GM23338 (cell line): ENCODE data around the gene CEACAM19. TPM values are rescaled to one million over a fixed set of nuclear protein-coding genes. Genes with fewer than 3 reads are reported as not detected.

Experiments
- ATAC-seq: fragments of 200-7000 bp; cut with Tn5 transposase; 3 replicates; pipeline ENCODE4 v1.9.1; 2020
- DNase-seq: peaks from one replicate; pipeline ENCODE4 v3.0.0-alpha.2; 2015; ENCODE audit warnings: low spot score
- H2AFZ ChIP-seq: fragments of 200-600 bp; sonication (generic); 2 replicates; pipeline ENCODE4 v1.8.0; 2016; ENCODE audit warnings: antibody characterized with exemption, mild to moderate bottlenecking, moderate library complexity
- H3F3A ChIP-seq: fragments of 200-600 bp; sonication (generic); replicated peaks from 2 replicates; pipeline ENCODE4 v1.8.0; 2017; ENCODE audit warnings: antibody characterized with exemption, mixed run types, low read depth
- H3K27ac ChIP-seq: fragments of 200-600 bp; sonication (generic); 2 replicates; pipeline ENCODE4 v1.6.1; 2016; ENCODE audit warnings: low read depth
- H3K27me3 ChIP-seq: fragments of 200-600 bp; sonication (generic); 2 replicates; pipeline ENCODE4 v1.8.0; 2016; ENCODE audit warnings: mild to moderate bottlenecking, mixed run types, moderate library complexity; ENCODE audit not compliant: insufficient read depth
- H3K36me3 ChIP-seq: fragments of 200-600 bp; sonication (generic); 2 replicates; pipeline ENCODE4 v1.8.0; 2016; ENCODE audit warnings: mild to moderate bottlenecking; ENCODE audit not compliant: insufficient read depth
- H3K4me1 ChIP-seq: fragments of 200-600 bp; sonication (generic); 2 replicates; pipeline ENCODE4 v1.8.0; 2016; ENCODE audit warnings: mild to moderate bottlenecking, moderate library complexity; ENCODE audit not compliant: insufficient read depth
- H3K4me2 ChIP-seq: fragments of 200-600 bp; sonication (generic); 2 replicates; pipeline ENCODE4 v1.7.1; 2017; ENCODE audit warnings: mixed run types
- H3K4me3 ChIP-seq: fragments of 200-600 bp; sonication (generic); 2 replicates; pipeline ENCODE4 v1.6.1; 2016; ENCODE audit warnings: mixed run types
- H3K79me2 ChIP-seq: fragments of 200-600 bp; sonication (generic); replicated peaks from 2 replicates; pipeline ENCODE4 v1.8.0; 2017; ENCODE audit warnings: mild to moderate bottlenecking; ENCODE audit not compliant: insufficient read depth
- H3K9me2 ChIP-seq: fragments of 200-600 bp; sonication (generic); 2 replicates; pipeline ENCODE4 v1.8.0; 2017; ENCODE audit not compliant: insufficient read depth
- H4K20me1 ChIP-seq: fragments of 200-600 bp; sonication (generic); replicated peaks from 2 replicates; pipeline ENCODE4 v1.8.0; 2017; ENCODE audit warnings: mild to moderate bottlenecking; ENCODE audit not compliant: insufficient read depth
- H3K27ac Mint-ChIP-seq: 2 replicates; pipeline ENCODE4 v1.8.0; 2020; ENCODE audit warnings: inconsistent platforms, mild to moderate bottlenecking, moderate library complexity, mixed read lengths
- H3K27me3 Mint-ChIP-seq: 3 replicates; pipeline ENCODE4 v1.8.0; 2022; ENCODE audit warnings: low read depth, mild to moderate bottlenecking, moderate library complexity, mixed read lengths, inconsistent platforms; ENCODE audit not compliant: insufficient read depth, poor library complexity
- H3K36me3 Mint-ChIP-seq: 3 replicates; pipeline ENCODE4 v1.8.0; 2021; ENCODE audit warnings: low read depth, mild to moderate bottlenecking, inconsistent platforms, moderate library complexity, mixed read lengths
- H3K4me1 Mint-ChIP-seq: 3 replicates; pipeline ENCODE4 v1.8.0; 2020; ENCODE audit warnings: mild to moderate bottlenecking, inconsistent platforms, mixed read lengths
- H3K4me3 Mint-ChIP-seq: 3 replicates; pipeline ENCODE4 v1.8.0; 2021; ENCODE audit warnings: moderate library complexity, mild to moderate bottlenecking, inconsistent platforms, mixed read lengths
- H3K9me3 Mint-ChIP-seq: 3 replicates; pipeline ENCODE4 v1.8.0; 2020; ENCODE audit warnings: moderate library complexity, mild to moderate bottlenecking, inconsistent platforms, mixed read lengths
- CREB1 ChIP-seq: fragments of 250-450 bp; sonication (Bioruptor Pico); IDR thresholded peaks from 2 replicates; pipeline ENCODE4 v1.5.0; 2020; ENCODE audit warnings: low read depth, mild to moderate bottlenecking, moderate library complexity
- ETS1 ChIP-seq: IDR thresholded peaks from 2 replicates; pipeline ENCODE4 v1.6.1; 2016; ENCODE audit warnings: antibody characterized with exemption
- EZH2 ChIP-seq: fragments of 200-600 bp; sonication (generic); IDR thresholded peaks from one replicate; pipeline ENCODE4 v1.8.0; 2017; ENCODE audit warnings: antibody characterized with exemption, mild to moderate bottlenecking, low read depth; ENCODE audit not compliant: unreplicated experiment
- EZH2phosphoT487 ChIP-seq: fragments of 200-600 bp; sonication (generic); IDR thresholded peaks from one replicate; pipeline ENCODE4 v1.8.1; 2018; ENCODE audit warnings: antibody characterized with exemption; ENCODE audit not compliant: unreplicated experiment
- JUNB ChIP-seq: IDR thresholded peaks from one replicate; pipeline ENCODE4 v1.6.1; 2016; ENCODE audit warnings: antibody characterized with exemption; ENCODE audit not compliant: unreplicated experiment
- NANOG ChIP-seq: IDR thresholded peaks from 2 replicates; pipeline ENCODE4 v1.6.1; 2016; ENCODE audit warnings: antibody characterized with exemption, borderline replicate concordance
- POLR2AphosphoS5 ChIP-seq: IDR thresholded peaks from 2 replicates; pipeline ENCODE4 v1.6.1; 2016; ENCODE audit warnings: antibody characterized with exemption, low read depth
- STAT1 ChIP-seq: IDR thresholded peaks from one replicate; pipeline ENCODE4 v1.6.1; 2016; ENCODE audit warnings: antibody characterized with exemption; ENCODE audit not compliant: unreplicated experiment
- ZNF331 ChIP-seq: fragments of 250-450 bp; sonication (Bioruptor Pico); IDR thresholded peaks from 2 replicates; pipeline ENCODE4 v1.5.0; 2020; ENCODE audit warnings: low read depth, mild to moderate bottlenecking, moderate library complexity
- polyA plus RNA-seq: library from polyadenylated mRNA; unstranded; fragments of >200 nt; fragmentation: Nextera tagmentation; extraction: Ambion mirVana; gene quantifications from 2 replicates; pipeline ENCODE4 v1.2.1, GENCODE V29; 2016
- total RNA-seq: library from RNA; depleted of rRNA; stranded (reverse); fragments of >200 nt; shearing (Covaris generic); gene quantifications from 2 replicates; pipeline ENCODE4 v1.2.3, GENCODE V29; 2014
- TF ChIP-seq, protein P1 (sequence below): IDR thresholded peaks from one replicate; pipeline ENCODE4 v1.6.1; 2018; ENCODE audit warnings: antibody characterized with exemption; ENCODE audit not compliant: unreplicated experiment

Gene CEACAM19
- total and polyA plus RNA-seq, 2 experiments from 2014 or later: 0.38 to 0.76 TPM

GRCh38 chr19:44646049-44646416 lies 25.2 kb upstream of the CEACAM19 start:
- Histone ChIP-seq H3K36me3 (peaks cover 7% of the 10 kb centered on the region; the same call in 1 of the 2 replicates), H3K27me3 (peaks cover 15% of the 10 kb centered on the region), H3K4me2 (no peak overlapping the region), H3K4me1 (peaks cover 3% of the 10 kb centered on the region; the same call in 1 of the 2 replicates), H4K20me1 (no peaks in the 10 kb centered on the region; the same call in 1 of the 2 replicates), H2AFZ (no peak overlapping the region), H3K27ac (no peak overlapping the region), H3K9me2 (no peaks in the 10 kb centered on the region), H3K79me2 (peaks cover 11% of the 10 kb centered on the region), H3F3A (no peaks in the 10 kb centered on the region; the same call in 1 of the 2 replicates), H3K4me3 (no peak overlapping the region)
- Mint-ChIP-seq H3K27ac (no peak overlapping the region), H3K27me3 (peaks cover 12% of the 10 kb centered on the region), H3K4me3 (no peak overlapping the region), H3K9me3 (no peaks in the 10 kb centered on the region), H3K4me1 (peaks cover 4% of the 10 kb centered on the region; the same call in 2 of the 3 replicates), H3K36me3 (peaks cover 23% of the 10 kb centered on the region)
- TF ChIP-seq ZNF331 (CRISPR knock-in tag) (no peak), JUNB (no peak), EZH2phosphoT487 (no peak), POLR2AphosphoS5 (no peak), CREB1 (CRISPR knock-in tag) (no peak), EZH2 (no peak), STAT1 (no peak), ETS1 (no peak), NANOG (no peak)
- TF ChIP-seq, protein P1, sequence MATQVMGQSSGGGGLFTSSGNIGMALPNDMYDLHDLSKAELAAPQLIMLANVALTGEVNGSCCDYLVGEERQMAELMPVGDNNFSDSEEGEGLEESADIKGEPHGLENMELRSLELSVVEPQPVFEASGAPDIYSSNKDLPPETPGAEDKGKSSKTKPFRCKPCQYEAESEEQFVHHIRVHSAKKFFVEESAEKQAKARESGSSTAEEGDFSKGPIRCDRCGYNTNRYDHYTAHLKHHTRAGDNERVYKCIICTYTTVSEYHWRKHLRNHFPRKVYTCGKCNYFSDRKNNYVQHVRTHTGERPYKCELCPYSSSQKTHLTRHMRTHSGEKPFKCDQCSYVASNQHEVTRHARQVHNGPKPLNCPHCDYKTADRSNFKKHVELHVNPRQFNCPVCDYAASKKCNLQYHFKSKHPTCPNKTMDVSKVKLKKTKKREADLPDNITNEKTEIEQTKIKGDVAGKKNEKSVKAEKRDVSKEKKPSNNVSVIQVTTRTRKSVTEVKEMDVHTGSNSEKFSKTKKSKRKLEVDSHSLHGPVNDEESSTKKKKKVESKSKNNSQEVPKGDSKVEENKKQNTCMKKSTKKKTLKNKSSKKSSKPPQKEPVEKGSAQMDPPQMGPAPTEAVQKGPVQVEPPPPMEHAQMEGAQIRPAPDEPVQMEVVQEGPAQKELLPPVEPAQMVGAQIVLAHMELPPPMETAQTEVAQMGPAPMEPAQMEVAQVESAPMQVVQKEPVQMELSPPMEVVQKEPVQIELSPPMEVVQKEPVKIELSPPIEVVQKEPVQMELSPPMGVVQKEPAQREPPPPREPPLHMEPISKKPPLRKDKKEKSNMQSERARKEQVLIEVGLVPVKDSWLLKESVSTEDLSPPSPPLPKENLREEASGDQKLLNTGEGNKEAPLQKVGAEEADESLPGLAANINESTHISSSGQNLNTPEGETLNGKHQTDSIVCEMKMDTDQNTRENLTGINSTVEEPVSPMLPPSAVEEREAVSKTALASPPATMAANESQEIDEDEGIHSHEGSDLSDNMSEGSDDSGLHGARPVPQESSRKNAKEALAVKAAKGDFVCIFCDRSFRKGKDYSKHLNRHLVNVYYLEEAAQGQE: no peak
- ATAC-seq (no peak), DNase-seq (no peak)

GRCh38 chr19:44647144-44647543 lies 24.1 kb upstream of the CEACAM19 start:
- Histone ChIP-seq H3K36me3 (peaks cover 7% of the 10 kb centered on the region; the same call in 1 of the 2 replicates), H3K4me3 (no peak overlapping the region), H3K9me2 (no peaks in the 10 kb centered on the region), H4K20me1 (no peaks in the 10 kb centered on the region; the same call in 1 of the 2 replicates), H3K27ac (no peak overlapping the region), H3K79me2 (peaks cover 11% of the 10 kb centered on the region), H3F3A (no peaks in the 10 kb centered on the region; the same call in 1 of the 2 replicates), H3K4me1 (peaks cover 3% of the 10 kb centered on the region; the same call in 1 of the 2 replicates), H2AFZ (no peak overlapping the region), H3K4me2 (no peak overlapping the region), H3K27me3 (peaks cover 14% of the 10 kb centered on the region)
- H3K27ac Mint-ChIP-seq: no peak overlapping the region
- ATAC-seq (no peak), DNase-seq (peak; percentile 31)
- H3K36me3 Mint-ChIP-seq: peaks cover 30% of the 10 kb centered on the region
- peaks cover 12% of the 10 kb centered on the region for H3K27me3 Mint-ChIP-seq
- H3K4me1 Mint-ChIP-seq: peaks cover 4% of the 10 kb centered on the region; the same call in 2 of the 3 replicates
- no peaks in the 10 kb centered on the region for H3K9me3 Mint-ChIP-seq
- no peak for TF ChIP-seq EZH2
- TF ChIP-seq ETS1: no peak
- TF ChIP-seq ZNF331 (CRISPR knock-in tag): no peak
- H3K4me3 Mint-ChIP-seq: no peak overlapping the region
